Measurements from ENCODE around the gene MMP1.

DNA sequence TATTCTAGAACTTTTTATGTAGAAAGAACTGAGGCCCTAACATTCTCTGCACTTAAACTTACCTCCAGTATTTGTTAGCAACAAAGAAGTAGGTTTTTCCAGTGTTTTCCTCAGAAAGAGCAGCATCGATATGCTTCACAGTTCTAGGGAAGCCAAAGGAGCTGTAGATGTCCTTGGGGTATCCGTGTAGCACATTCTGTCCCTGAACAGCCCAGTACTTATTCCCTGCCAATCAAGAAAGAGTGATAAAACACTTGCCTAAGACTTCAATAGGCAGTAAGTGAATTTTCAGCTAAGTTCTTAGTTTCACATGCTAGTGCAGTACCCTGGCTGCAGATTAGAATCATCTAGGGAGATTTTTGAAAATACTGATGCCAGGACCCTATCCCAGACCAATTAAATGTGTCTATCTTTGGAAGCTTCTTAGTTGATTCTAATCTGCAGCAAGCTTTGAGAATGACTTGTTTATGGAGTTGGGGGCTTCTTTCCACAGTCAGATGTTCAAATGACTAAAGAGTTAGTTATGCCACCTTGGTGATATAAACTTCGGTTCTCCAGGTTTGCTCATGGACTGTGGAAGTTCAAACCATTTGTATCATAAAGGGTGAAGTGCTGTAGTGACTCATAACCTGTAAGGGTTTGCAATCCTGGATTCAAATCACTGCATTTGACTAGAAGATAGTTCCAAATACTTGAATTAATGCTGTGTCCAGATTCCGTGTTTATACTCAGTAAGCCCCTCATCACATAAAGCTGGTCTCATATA is 6.5 kb downstream of the MMP1 start:
- TF ChIP-seq FOXJ3 (CRISPR knock-in tag; IDR thresholded peaks at IDR 0.05; ENCODE audit: borderline replicate concordance) = no peak
- TF ChIP-seq EP300 (IDR thresholded peaks at IDR 0.05; ENCODE audit: low read depth in 2 of 2, low read length in 2 of 2) = no peak
- TF ChIP-seq EP300 (CRISPR knock-in tag; IDR thresholded peaks at IDR 0.05; ENCODE audit: borderline replicate concordance) = no peak
- TF ChIP-seq NCOR1 (IDR thresholded peaks at IDR 0.05; ENCODE audit: borderline replicate concordance, low read length) = no peak
- TF ChIP-seq, protein P1, sequence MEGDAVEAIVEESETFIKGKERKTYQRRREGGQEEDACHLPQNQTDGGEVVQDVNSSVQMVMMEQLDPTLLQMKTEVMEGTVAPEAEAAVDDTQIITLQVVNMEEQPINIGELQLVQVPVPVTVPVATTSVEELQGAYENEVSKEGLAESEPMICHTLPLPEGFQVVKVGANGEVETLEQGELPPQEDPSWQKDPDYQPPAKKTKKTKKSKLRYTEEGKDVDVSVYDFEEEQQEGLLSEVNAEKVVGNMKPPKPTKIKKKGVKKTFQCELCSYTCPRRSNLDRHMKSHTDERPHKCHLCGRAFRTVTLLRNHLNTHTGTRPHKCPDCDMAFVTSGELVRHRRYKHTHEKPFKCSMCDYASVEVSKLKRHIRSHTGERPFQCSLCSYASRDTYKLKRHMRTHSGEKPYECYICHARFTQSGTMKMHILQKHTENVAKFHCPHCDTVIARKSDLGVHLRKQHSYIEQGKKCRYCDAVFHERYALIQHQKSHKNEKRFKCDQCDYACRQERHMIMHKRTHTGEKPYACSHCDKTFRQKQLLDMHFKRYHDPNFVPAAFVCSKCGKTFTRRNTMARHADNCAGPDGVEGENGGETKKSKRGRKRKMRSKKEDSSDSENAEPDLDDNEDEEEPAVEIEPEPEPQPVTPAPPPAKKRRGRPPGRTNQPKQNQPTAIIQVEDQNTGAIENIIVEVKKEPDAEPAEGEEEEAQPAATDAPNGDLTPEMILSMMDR (CRISPR knock-in tag; IDR thresholded peaks at IDR 0.05) = no peak
- TF ChIP-seq ZNF773 (CRISPR knock-in tag; IDR thresholded peaks at IDR 0.05; ENCODE audit: borderline replicate concordance) = no peak
- no peak for TF ChIP-seq NFATC3 (CRISPR knock-in tag; IDR thresholded peaks at IDR 0.05)
- TF ChIP-seq ZFP62 (CRISPR knock-in tag; IDR thresholded peaks at IDR 0.05) = no peak
- TF ChIP-seq ZNF296 (CRISPR knock-in tag; conservative IDR thresholded peaks at IDR 0.05) = no peak
- TF ChIP-seq ZNF749 (CRISPR knock-in tag; IDR thresholded peaks at IDR 0.05; ENCODE audit: borderline replicate concordance) = no peak
- no peak for TF ChIP-seq ZNF878 (CRISPR knock-in tag; IDR thresholded peaks at IDR 0.05)

All from HepG2 (cell line).